Fibroblast of mammary gland (primary cell): ENCODE results near the gene FBXL16.

Experiments
- DNase-seq: peaks from one replicate; pipeline ENCODE4 v3.0.0-alpha.2; 2010; ENCODE audit warnings: low read depth
- H3K4me3 ChIP-seq: 2 replicates; pipeline ENCODE4 v1.5.1; 2011; ENCODE audit warnings: low read depth, mild to moderate bottlenecking, low read length, moderate library complexity; ENCODE audit not compliant: control insufficient read depth
- TF ChIP-seq, protein P1 (sequence below): conservative IDR thresholded peaks from 2 replicates; pipeline ENCODE4 v1.5.1; 2011; ENCODE audit warnings: low read depth, low read length, inconsistent platforms; ENCODE audit not compliant: control insufficient read depth, insufficient read depth

The FBXL16 gene

DNA sequence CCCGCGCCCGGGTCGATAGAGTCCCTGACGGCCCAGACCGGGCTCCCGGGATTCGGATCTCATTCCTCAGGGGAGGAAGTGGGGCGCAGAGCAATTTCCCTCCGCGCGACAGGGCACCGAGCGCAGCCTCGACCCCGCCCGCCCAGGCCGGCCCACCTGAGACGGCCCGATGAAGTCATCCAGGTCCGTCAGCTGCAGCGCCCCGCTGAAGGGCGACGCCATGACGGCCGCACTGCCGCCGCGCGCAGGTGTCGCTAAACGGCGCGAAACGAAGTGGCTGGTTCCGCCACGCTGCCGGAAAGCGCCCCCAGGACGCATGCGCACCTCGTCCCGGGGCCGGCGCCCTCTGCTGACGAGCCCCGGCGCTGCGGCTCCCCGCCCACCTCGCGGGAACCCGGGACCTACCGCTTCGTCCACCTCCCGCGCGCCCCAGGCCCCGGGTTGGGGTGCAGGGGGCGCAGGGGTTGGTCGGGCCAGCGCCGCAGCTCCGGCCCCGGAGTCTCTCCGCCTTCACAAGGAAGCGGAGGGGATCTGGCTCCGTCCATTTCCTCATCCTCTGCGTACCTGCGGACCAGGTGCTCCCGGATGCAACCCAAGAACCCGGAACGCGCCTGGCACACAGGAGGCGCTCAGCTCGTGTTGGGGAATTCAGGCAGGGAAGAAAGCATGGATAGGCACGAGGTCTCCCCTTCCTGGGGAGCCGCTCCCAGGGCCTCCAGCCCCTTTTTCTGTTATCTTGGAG, 35.3 kb upstream of the FBXL16 start, which contains the start of gene CIAO3:
Gene CIAO3, minus strand, starts transcription at position 234 of the 742 bp plus-strand sequence. Its CDS starts 12 bp downstream, at position 222.
- H3K4me3 ChIP-seq = peak within 1 kb of the TSS; percentile 63
- TF ChIP-seq, protein P1, sequence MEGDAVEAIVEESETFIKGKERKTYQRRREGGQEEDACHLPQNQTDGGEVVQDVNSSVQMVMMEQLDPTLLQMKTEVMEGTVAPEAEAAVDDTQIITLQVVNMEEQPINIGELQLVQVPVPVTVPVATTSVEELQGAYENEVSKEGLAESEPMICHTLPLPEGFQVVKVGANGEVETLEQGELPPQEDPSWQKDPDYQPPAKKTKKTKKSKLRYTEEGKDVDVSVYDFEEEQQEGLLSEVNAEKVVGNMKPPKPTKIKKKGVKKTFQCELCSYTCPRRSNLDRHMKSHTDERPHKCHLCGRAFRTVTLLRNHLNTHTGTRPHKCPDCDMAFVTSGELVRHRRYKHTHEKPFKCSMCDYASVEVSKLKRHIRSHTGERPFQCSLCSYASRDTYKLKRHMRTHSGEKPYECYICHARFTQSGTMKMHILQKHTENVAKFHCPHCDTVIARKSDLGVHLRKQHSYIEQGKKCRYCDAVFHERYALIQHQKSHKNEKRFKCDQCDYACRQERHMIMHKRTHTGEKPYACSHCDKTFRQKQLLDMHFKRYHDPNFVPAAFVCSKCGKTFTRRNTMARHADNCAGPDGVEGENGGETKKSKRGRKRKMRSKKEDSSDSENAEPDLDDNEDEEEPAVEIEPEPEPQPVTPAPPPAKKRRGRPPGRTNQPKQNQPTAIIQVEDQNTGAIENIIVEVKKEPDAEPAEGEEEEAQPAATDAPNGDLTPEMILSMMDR = no peak
- DNase-seq = peak; percentile 85

DNA sequence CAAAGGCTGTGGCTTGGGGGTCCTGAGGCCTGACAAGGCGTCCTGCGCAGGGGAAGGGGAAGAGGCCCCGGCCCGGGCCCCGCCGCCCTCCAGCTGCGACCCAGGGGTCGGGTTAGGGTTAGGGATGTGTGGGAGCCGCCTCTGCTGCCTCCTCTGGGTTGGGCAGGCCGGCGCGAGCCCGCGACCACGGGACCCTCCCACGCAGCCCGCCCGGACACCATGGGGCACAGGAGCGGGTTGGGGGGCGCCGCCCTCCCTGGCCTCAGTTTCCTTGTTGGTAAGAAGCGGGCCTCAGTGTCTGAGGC, 34.8 kb upstream of the FBXL16 start:
- TF ChIP-seq, protein P1 = no peak
- DNase-seq = no peak

DNA sequence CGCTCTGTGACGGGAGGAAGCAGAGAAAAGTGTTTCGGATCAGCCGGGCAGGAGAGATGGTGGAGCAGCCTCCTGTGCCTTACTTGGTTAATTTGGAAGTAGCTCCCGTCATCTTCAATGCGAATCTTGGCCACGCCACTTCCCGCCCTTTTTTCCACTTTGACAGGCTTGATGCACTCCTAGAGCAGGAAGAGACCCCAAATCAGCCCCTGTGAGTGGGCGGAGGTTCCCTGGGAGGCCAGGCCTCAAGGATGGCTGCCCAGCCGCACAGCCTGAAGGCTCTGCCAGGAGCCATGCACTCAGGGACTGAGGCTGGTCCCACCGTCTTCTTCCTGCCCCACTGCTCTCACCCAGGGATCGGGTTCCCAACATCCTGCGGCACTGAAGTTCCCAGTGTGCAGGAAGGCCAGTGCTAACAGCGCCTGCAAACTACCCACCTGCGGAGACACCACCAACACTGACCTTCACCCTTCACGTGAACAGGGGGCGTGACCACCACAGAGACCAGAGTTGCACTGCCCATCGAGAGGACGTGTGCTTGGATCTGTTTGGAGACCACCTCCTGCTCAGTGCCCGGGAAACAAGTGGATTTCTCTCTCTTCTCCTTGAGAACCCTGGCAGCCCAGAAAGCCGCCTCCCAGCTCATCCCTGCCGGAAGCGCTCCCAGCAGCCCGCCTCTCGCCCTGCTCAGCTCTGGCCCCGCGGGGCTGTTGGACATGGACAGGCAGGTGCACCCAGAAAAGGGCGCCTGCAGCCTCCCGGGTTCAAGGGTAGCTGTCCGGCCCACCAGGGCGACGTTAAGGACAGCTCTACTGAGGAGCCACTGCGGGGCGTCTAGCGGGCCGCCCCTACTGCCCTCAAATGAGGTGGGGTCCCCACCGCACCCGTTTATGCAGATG, 34.2 kb upstream of the FBXL16 start:
- H3K4me3 ChIP-seq = peak overlapping the region; percentile 63
- no peak for DNase-seq

More for the DNA sequence above, 34.8 kb upstream of the FBXL16 start:
- H3K4me3 ChIP-seq = peak overlapping the region; percentile 63

DNA sequence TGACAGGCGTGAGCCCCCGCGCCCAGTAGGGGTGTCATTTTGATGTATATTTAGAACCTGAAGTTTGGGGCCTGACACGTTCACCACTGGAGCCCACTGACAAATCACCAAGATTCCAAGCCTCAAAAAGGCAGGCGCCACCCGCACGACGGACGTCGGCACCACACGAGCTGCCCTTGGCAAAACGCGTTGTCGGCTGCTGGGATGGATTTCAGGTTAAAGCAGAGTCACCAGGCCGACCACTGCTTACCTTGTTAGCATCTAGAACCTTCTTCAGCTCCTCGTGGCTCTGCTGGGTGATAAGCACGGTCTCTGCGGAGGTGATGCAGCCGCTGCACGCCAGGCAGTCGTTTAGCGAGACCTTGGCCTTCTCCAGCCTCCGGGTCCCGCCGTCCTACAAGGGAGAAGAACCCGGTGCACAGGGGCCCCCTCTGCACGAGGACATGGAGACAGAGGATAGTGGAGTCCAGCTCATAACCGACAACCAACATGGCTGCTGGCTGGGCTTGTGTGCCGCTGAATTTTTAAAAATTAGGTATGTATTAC, 31.4 kb upstream of the FBXL16 start:
- TF ChIP-seq, protein P1 = no peak
- H3K4me3 ChIP-seq = no peak overlapping the region
- DNase-seq = no peak

More for the DNA sequence above, 34.2 kb upstream of the FBXL16 start:
- TF ChIP-seq, protein P1 = no peak

DNA sequence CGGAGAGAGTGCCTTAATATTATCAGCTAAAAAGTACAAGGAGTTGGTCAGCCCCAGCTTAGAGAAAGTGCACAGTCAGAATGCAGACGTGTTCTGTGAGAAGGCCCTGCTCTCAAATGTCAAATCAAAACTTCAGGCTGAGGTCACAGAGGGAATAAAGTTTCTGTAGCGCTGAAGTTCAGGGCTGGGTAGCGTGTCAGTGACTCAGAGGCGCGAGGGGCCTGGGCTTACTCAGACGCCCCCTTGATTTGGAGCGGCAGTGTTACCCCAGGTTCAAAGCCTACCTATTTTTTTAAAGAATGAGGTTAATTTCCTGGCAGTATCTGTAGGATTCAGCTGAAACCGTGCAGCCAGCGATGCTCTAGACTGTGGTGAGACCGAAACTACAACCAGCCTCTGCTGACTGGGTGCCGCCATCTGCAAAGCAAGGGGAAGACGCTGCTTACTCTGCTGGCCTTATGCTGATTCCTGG, 30.4 kb upstream of the FBXL16 start:
- TF ChIP-seq, protein P1 = no peak
- H3K4me3 ChIP-seq = no peak overlapping the region
- DNase-seq = no peak

DNA sequence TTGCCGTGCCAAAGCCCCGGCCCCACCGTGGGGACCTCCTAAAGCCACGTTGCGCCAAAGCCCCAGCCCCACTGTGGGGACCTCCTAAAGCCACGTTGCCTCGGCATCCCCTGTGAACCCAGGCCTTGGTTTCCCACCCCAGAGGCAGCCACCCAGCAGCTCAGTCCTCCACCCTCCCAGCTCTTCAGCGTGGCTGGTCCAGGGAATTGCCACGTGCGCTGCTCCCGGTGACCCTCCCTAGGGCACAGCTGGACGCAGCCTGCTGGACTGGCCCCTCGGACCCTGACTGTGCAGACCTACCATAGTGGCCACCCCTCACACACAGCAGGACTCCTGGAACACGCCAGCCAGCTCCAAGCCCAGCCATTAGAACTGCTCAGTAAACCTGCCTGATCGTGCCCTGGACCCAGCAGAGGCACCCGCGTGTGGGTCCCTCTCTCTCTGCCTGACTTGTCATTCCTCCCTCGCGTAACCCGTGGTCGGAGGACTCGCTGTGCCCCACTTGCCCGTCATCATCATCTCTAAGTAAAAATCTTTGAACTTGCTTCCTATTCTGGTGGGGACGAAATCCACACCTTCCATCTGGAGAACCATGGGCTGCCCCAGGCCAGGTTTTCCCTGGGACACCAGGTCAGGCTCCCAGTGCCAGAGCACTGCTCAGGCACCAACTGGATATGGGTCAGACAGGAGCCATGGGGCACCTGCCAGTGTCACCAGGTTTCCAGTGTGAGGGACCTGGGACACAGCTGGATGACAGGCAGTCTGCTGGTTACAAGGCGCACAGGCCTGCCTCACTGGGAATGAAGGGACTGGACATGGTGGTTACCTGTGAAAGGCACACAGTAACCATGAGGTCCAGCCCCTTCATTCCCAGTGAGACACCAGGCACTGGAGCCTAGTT, 29.6 kb upstream of the FBXL16 start:
- no peak for DNase-seq
- TF ChIP-seq, protein P1 = no peak
- H3K4me3 ChIP-seq = no peak overlapping the region
